ENCODE measurements around the gene PARD3. TPM values are rescaled to one million over a fixed set of nuclear protein-coding genes. Genes with fewer than 3 reads are reported as not detected.

Gene PARD3
- polyA plus RNA-seq, 1 donor from 2014 or later = 12.4 TPM

GRCh38 chr10:34535872-34536271 is 279.2 kb downstream of the PARD3 start:
- TF ChIP-seq EZH2 (IDR thresholded peaks at IDR 0.05; ENCODE audit: borderline replicate concordance, insufficient read depth, low read length, poor library complexity, severe bottlenecking) = no peak
- no peak for TF ChIP-seq SMC3 (conservative IDR thresholded peaks at IDR 0.05; ENCODE audit: poor library complexity)
- no peak for TF ChIP-seq POLR2AphosphoS5 (IDR thresholded peaks at IDR 0.05)
- TF ChIP-seq EP300 (conservative IDR thresholded peaks at IDR 0.05; ENCODE audit: poor library complexity, severe bottlenecking) = no peak
- no peak for TF ChIP-seq CTCF (IDR thresholded peaks at IDR 0.05; ENCODE audit: poor library complexity, severe bottlenecking)
- no peak for TF ChIP-seq TAF1 (IDR thresholded peaks at IDR 0.05; ENCODE audit: low read depth)
- no peak for TF ChIP-seq REST (IDR thresholded peaks at IDR 0.05; ENCODE audit: borderline replicate concordance)
- no peak for TF ChIP-seq MXI1 (conservative IDR thresholded peaks at IDR 0.05; ENCODE audit: poor library complexity, severe bottlenecking)
- TF ChIP-seq RAD21 (conservative IDR thresholded peaks at IDR 0.05) = no peak
- Histone ChIP-seq H3K79me2 (replicated peaks; ENCODE audit: insufficient read depth, low read length) (peaks cover 5% of the 10 kb centered on the region), H3F3A (ENCODE audit: insufficient read depth, low read length, poor library complexity, severe bottlenecking) (no peaks in the 10 kb centered on the region), H3K9ac (ENCODE audit: low read length) (no peak overlapping the region), H3K27ac (ENCODE audit: low read length) (no peak overlapping the region), H2AFZ (ENCODE audit: low read depth, low read length) (no peak overlapping the region), H3K9me2 (ENCODE audit: insufficient read depth, low read length) (no peaks in the 10 kb centered on the region), H3K4me2 (ENCODE audit: low read length) (no peak overlapping the region), H3K4me3 (ENCODE audit: low read length) (no peak overlapping the region), H3K36me3 (ENCODE audit: insufficient read depth, low read length) (no peaks in the 10 kb centered on the region), H3K9me3 (ENCODE audit: low read length) (no peaks in the 10 kb centered on the region), H4K20me1 (ENCODE audit: insufficient read depth) (no peaks in the 10 kb centered on the region), H3K27me3 (ENCODE audit: insufficient read depth, low read depth, low read length) (no peaks in the 10 kb centered on the region)

- no peak for TF ChIP-seq EP300 (conservative IDR thresholded peaks at IDR 0.05; ENCODE audit: poor library complexity, severe bottlenecking)
- TF ChIP-seq RAD21 (conservative IDR thresholded peaks at IDR 0.05) = no peak
- no peak for TF ChIP-seq SMC3 (conservative IDR thresholded peaks at IDR 0.05; ENCODE audit: poor library complexity)
- TF ChIP-seq EZH2 (IDR thresholded peaks at IDR 0.05; ENCODE audit: borderline replicate concordance, insufficient read depth, low read length, poor library complexity, severe bottlenecking) = no peak
- TF ChIP-seq MXI1 (conservative IDR thresholded peaks at IDR 0.05; ENCODE audit: poor library complexity, severe bottlenecking) = no peak
- no peak for TF ChIP-seq TAF1 (IDR thresholded peaks at IDR 0.05; ENCODE audit: low read depth)
- TF ChIP-seq CTCF (IDR thresholded peaks at IDR 0.05; ENCODE audit: poor library complexity, severe bottlenecking) = no peak
- TF ChIP-seq POLR2AphosphoS5 (IDR thresholded peaks at IDR 0.05) = no peak
- TF ChIP-seq REST (IDR thresholded peaks at IDR 0.05; ENCODE audit: borderline replicate concordance) = no peak
- Histone ChIP-seq H3K9me2 (ENCODE audit: insufficient read depth, low read length) (no peaks in the 10 kb centered on the region), H2AFZ (ENCODE audit: low read depth, low read length) (no peak overlapping the region), H3K9ac (ENCODE audit: low read length) (no peak overlapping the region), H4K20me1 (ENCODE audit: insufficient read depth) (no peaks in the 10 kb centered on the region), H3K27me3 (ENCODE audit: insufficient read depth, low read depth, low read length) (no peaks in the 10 kb centered on the region), H3K79me2 (replicated peaks; ENCODE audit: insufficient read depth, low read length) (peaks cover 2% of the 10 kb centered on the region), H3F3A (ENCODE audit: insufficient read depth, low read length, poor library complexity, severe bottlenecking) (peaks cover 3% of the 10 kb centered on the region), H3K27ac (ENCODE audit: low read length) (peak overlapping the region; percentile 79), H3K36me3 (ENCODE audit: insufficient read depth, low read length) (no peaks in the 10 kb centered on the region), H3K9me3 (ENCODE audit: low read length) (no peaks in the 10 kb centered on the region), H3K4me3 (ENCODE audit: low read length) (no peak overlapping the region), H3K4me2 (ENCODE audit: low read length) (no peak overlapping the region)
Observed at GRCh38 chr10:34530778-34531177, 284.3 kb downstream of the PARD3 start.
